ENCODE measurements around the gene WDR81.

- TF ChIP-seq CTCF (conservative IDR thresholded peaks at IDR 0.05) (no peak), EZH2 (IDR thresholded peaks at IDR 0.05; ENCODE audit: low read depth) (no peak)
Observed at GRCh38 chr17:1735834-1736347, 11.4 kb downstream of the WDR81 start.
